ENCODE measurements around the gene SMAD7.

DNA sequence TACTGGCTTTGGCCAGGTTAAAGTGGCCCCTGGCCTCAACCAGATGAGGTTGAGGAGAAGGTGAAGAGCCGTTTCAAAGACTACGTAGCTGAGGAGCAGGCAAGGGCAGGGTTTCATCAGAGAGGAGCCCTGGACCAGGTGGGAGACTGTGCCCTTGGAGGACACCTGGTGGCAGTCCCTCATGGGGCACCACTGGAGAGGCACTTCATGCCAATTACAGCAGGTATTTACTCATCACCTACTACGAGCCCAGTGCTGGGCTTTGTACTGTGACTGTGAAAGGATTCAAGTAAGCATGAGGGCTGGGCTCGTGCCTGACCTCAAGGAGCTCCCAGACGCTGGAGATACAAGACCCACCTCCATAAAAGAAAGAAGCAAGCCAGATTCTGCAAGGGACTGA lies 37.6 kb downstream of the SMAD7 start:
- TF ChIP-seq, protein P1, sequence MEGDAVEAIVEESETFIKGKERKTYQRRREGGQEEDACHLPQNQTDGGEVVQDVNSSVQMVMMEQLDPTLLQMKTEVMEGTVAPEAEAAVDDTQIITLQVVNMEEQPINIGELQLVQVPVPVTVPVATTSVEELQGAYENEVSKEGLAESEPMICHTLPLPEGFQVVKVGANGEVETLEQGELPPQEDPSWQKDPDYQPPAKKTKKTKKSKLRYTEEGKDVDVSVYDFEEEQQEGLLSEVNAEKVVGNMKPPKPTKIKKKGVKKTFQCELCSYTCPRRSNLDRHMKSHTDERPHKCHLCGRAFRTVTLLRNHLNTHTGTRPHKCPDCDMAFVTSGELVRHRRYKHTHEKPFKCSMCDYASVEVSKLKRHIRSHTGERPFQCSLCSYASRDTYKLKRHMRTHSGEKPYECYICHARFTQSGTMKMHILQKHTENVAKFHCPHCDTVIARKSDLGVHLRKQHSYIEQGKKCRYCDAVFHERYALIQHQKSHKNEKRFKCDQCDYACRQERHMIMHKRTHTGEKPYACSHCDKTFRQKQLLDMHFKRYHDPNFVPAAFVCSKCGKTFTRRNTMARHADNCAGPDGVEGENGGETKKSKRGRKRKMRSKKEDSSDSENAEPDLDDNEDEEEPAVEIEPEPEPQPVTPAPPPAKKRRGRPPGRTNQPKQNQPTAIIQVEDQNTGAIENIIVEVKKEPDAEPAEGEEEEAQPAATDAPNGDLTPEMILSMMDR (IDR thresholded peaks at IDR 0.05): no peak
- TF ChIP-seq POLR2A (IDR thresholded peaks at IDR 0.05): no peak
